ENCODE measurements around the gene NAT14. TPM values are rescaled to one million over a fixed set of nuclear protein-coding genes. Genes with fewer than 3 reads are reported as not detected.
A peak's percentile ranks its signal among the peaks of the same experiment; 100 is the strongest.

Gene NAT14
- total and polyA plus RNA-seq, 2 of the 8 experiments (the other 6 are each of a cell fraction or from before 2014, with no cell fraction given) = 47.1 to 71.2 TPM

DNA sequence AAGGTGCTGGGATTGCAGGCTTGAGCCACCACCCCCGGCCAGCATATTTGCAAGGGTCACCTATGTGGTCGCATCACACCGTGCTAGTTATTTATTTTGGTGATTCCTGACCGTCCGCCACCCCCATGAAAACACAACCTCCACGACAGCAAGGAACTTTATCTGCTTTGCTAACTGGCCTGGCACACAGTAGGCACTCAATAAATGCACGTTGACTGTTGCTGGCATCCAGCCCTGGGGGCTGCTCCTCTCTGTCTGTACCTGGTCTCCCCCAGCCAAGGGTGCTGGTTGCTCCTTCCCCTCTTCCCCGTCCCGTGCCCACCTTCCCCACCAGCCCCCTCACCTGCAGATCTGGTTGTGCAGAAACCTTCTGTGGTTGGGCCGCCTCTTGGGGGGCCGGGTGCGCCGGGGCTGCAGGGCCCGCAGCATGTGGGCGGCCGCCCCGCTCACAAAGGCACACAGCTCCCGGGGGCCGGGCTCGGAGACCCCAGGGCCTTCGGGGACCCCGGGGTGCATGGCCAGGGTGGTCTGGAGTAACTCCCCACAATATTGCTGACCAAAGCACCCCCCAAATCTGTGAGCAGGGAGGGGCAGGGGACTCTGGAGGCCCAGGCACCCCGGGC lies 20.8 kb upstream of the NAT14 start:
- FAIRE-seq (no peak), DNase-seq (ENCODE audit: low read depth in 1 of 2, low spot score in 2 of 2) (peak in 1 of 2 experiments; percentile 44)
- peak overlapping the region; percentile 67; the same call in 1 of the 2 replicates for H2BK20ac ChIP-seq (ENCODE audit: low read length)
- H3K9me3 ChIP-seq (ENCODE audit: insufficient read depth in 2 of 2, low read depth in 1 of 2, low read length in 1 of 2) = no peaks in the 10 kb centered on the region
- H4K91ac ChIP-seq (replicated peaks; ENCODE audit: insufficient read length, low read length) = peak overlapping the region; percentile 89
- 0 out of 2 replicates have a peak overlapping the region, but pooled peaks have one; percentile 17 for H2AK5ac ChIP-seq (ENCODE audit: low read depth, low read length)
- H2BK15ac ChIP-seq (ENCODE audit: low read length) = peak overlapping the region; percentile 72; the same call in 1 of the 2 replicates
- H3K23me2 ChIP-seq (ENCODE audit: low read depth, low read length) = peaks cover 1% of the 10 kb centered on the region; the same call in 1 of the 2 replicates
- ChIA-PET CTCF (ENCODE audit: partially characterized antibody) (interaction anchor here (1.5 kb wide), 1 partner anchor 9 kb away, joined by 3 read pairs; no protein-coding TSS in a partner anchor), POLR2A (ENCODE audit: partially characterized antibody) (interaction anchor here (1.3 to 2.9 kb wide), 2 partner anchors 13 to 56 kb away, joined by 3 to 8 read pairs; partner anchors contain the start of genes UBE2S and ZNF628)
- no peak overlapping the region for H3K14ac ChIP-seq (ENCODE audit: insufficient read length)
- no peak overlapping the region for H2AFZ ChIP-seq (ENCODE audit: low read length)
- 78% methylated on average over 21 of the region's 23 CpGs; no CpG with 5 or more reads in 1 of the 2 experiments for WGBS, 2 experiments (ENCODE audit: extremely low coverage in 1 of 2, insufficient coverage in 1 of 2, insufficient read length in 1 of 2, insufficient replicate concordance in 2 of 2, low coverage in 1 of 2, low lambda C conversion rate in 2 of 2, missing lambda C conversion rate in 1 of 2)
- H3K27ac ChIP-seq (ENCODE audit: low read depth, low read length) = no peak overlapping the region
- H3K79me1 ChIP-seq (ENCODE audit: low read depth, low read length) = peaks cover 5% of the 10 kb centered on the region
- peak overlapping the region; percentile 60 for H3K18ac ChIP-seq (ENCODE audit: extremely low read depth, low read length)
- H3K56ac ChIP-seq (replicated peaks; ENCODE audit: insufficient read length, low read depth, low read length) = peak overlapping the region; percentile 20
- H3K4me3 ChIP-seq (ENCODE audit: extremely low read depth in 1 of 4, insufficient read depth in 2 of 4, low read depth in 3 of 4, low read length in 4 of 4) = no peak overlapping the region
- H2BK120ac ChIP-seq (replicated peaks; ENCODE audit: low read depth, low read length) = no peak overlapping the region
- peak overlapping the region; percentile 20; the same call in 1 of the 2 replicates for H2BK5ac ChIP-seq (ENCODE audit: low read depth, low read length)
- H3K36me3 ChIP-seq (ENCODE audit: control insufficient read depth in 2 of 4, insufficient read depth in 4 of 4, low read length in 3 of 4) = no peaks in the 10 kb centered on the region
- H2BK12ac ChIP-seq (ENCODE audit: low read depth, low read length) = peak overlapping the region; percentile 94; the same call in 1 of the 2 replicates
- H4K8ac ChIP-seq (ENCODE audit: extremely low read depth, insufficient read depth, low read length) = peak overlapping the region; percentile 87
- no peak overlapping the region for H3K9ac ChIP-seq (replicated peaks in 1 of 4; ENCODE audit: extremely low read depth in 1 of 4, low read depth in 3 of 4, low read length in 3 of 4)
- no peak overlapping the region for H3K23ac ChIP-seq (ENCODE audit: insufficient read length)
- no peaks in the 10 kb centered on the region; a peak in 1 of 7 replicates for H3K27me3 ChIP-seq (replicated peaks in 1 of 4; ENCODE audit: control insufficient read depth in 3 of 4, extremely low read depth in 1 of 4, insufficient read depth in 3 of 4, low read length in 3 of 4)
- H3K4ac ChIP-seq (replicated peaks; ENCODE audit: insufficient read length, low read depth, low read length) = peak overlapping the region; percentile 88
- no peaks in the 10 kb centered on the region for H4K20me1 ChIP-seq (replicated peaks in 1 of 2; ENCODE audit: control insufficient read depth in 1 of 2, insufficient read depth in 2 of 2, low read length in 2 of 2)
- H3K4me1 ChIP-seq (replicated peaks in 1 of 4; ENCODE audit: control insufficient read depth in 3 of 4, insufficient read depth in 4 of 4, low read length in 3 of 4) = peaks cover 3 to 26% (median 17%) of the 10 kb centered on the region in 4 experiments
- TF ChIP-seq TAF1 (IDR thresholded peaks at IDR 0.05; ENCODE audit: low read depth, low read length) (no peak), RAD21 (IDR thresholded peaks at IDR 0.05 in 1 of 2, conservative IDR thresholded peaks at IDR 0.05 in 1 of 2; ENCODE audit: low read depth in 2 of 2, low read length in 2 of 2) (no peak), GTF2F1 (IDR thresholded peaks at IDR 0.05; ENCODE audit: borderline replicate concordance, low read depth, low read length) (no peak), SRF (IDR thresholded peaks at IDR 0.05; ENCODE audit: low read depth, low read length) (no peak), SIRT6 (IDR thresholded peaks at IDR 0.05; ENCODE audit: low read length) (no peak), ASH2L (IDR thresholded peaks at IDR 0.05; ENCODE audit: low read length) (no peak), CTBP2 (IDR thresholded peaks at IDR 0.05; ENCODE audit: borderline replicate concordance, insufficient read depth, insufficient read length, low read length) (no peak), POLR2A (IDR thresholded peaks at IDR 0.05; ENCODE audit: control extremely low read depth in 1 of 2, low read depth in 2 of 2, low read length in 2 of 2) (no peak), CHD2 (IDR thresholded peaks at IDR 0.05; ENCODE audit: low read length) (no peak), GABPA (IDR thresholded peaks at IDR 0.05; ENCODE audit: borderline replicate concordance, insufficient read depth, low read length) (no peak), SP2 (IDR thresholded peaks at IDR 0.05; ENCODE audit: low read length) (no peak)
- TF ChIP-seq, protein P1, sequence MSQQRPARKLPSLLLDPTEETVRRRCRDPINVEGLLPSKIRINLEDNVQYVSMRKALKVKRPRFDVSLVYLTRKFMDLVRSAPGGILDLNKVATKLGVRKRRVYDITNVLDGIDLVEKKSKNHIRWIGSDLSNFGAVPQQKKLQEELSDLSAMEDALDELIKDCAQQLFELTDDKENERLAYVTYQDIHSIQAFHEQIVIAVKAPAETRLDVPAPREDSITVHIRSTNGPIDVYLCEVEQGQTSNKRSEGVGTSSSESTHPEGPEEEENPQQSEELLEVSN (IDR thresholded peaks at IDR 0.05) = no peak
- H3K4me2 ChIP-seq (ENCODE audit: insufficient read depth in 1 of 2, low read depth in 2 of 2, low read length in 2 of 2) = peak overlapping the region; percentile 22 to 26; a peak in 1 of 4 replicates
- peak overlapping the region; percentile 13 for H4K5ac ChIP-seq (ENCODE audit: insufficient read length, low read depth, low read length)
- peaks cover 0 to 11% of the 10 kb centered on the region in 2 experiments; a peak in 2 of 4 replicates for H3K79me2 ChIP-seq (ENCODE audit: control insufficient read depth in 1 of 2, insufficient read depth in 2 of 2, low read length in 2 of 2)
